ENCODE measurements around the gene GRPEL1. TPM values are rescaled to one million over a fixed set of nuclear protein-coding genes. Genes with fewer than 3 reads are reported as not detected.

Gene GRPEL1
- polyA plus RNA-seq, 6 donors from 2014 or later, result 29.8 to 36.1 (median 32.2) TPM

- Mint-ChIP-seq H3K4me1 (peaks cover 4 to 13% (median 12%) of the 10 kb centered on the region in 3 donors), H3K9me3 (no peaks in the 10 kb centered on the region), H3K4me3 (no peak overlapping the region), H3K36me3 (peaks cover 16 to 25% of the 10 kb centered on the region in 2 donors), H3K27ac (peak overlapping the region in 2 of 6 donors; percentile 69 to 86), H3K27me3 (no peaks in the 10 kb centered on the region)
- DNase-seq (no peak), ATAC-seq (ENCODE audit: low read depth in 2 of 2) (no peak)
Observed at GRCh38 chr4:7029921-7030320, 37.9 kb downstream of the GRPEL1 start.

GRCh38 chr4:7029212-7029611 lies 38.7 kb downstream of the GRPEL1 start:
- Mint-ChIP-seq H3K27ac (peak overlapping the region in 1 of 6 donors; percentile 79), H3K4me1 (peaks cover 4 to 13% (median 12%) of the 10 kb centered on the region in 3 donors), H3K9me3 (no peaks in the 10 kb centered on the region), H3K36me3 (peaks cover 16 to 25% of the 10 kb centered on the region in 2 donors), H3K27me3 (no peaks in the 10 kb centered on the region), H3K4me3 (no peak overlapping the region)
- DNase-seq (no peak), ATAC-seq (ENCODE audit: low read depth in 2 of 2) (no peak)

DNA sequence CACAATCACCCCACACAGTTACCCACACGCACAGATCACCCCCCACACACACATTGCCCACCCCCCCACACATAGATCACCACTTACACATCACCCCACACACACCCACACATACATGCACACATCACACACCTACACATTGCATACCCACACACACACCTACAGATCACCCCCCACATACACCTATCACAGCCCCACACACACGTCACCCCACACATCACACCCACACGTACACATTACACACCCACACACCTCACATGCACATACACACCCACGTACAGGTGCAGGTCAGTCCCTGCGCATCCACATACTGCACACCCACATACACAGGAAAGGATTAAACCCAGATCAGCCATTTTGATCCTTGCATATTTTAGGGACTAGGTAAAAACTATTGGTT lies 40.0 kb downstream of the GRPEL1 start:
- no peak overlapping the region for H3K4me3 Mint-ChIP-seq
- DNase-seq, result no peak
- peaks cover 4 to 13% (median 12%) of the 10 kb centered on the region in 3 donors for H3K4me1 Mint-ChIP-seq
- peaks cover 20 to 25% of the 10 kb centered on the region in 2 donors for H3K36me3 Mint-ChIP-seq
- ATAC-seq (ENCODE audit: low read depth in 2 of 2), result no peak
- H3K27me3 Mint-ChIP-seq, result no peaks in the 10 kb centered on the region
- H3K9me3 Mint-ChIP-seq, result no peaks in the 10 kb centered on the region
- peak overlapping the region in 1 of 6 donors; percentile 27 for H3K27ac Mint-ChIP-seq

DNA sequence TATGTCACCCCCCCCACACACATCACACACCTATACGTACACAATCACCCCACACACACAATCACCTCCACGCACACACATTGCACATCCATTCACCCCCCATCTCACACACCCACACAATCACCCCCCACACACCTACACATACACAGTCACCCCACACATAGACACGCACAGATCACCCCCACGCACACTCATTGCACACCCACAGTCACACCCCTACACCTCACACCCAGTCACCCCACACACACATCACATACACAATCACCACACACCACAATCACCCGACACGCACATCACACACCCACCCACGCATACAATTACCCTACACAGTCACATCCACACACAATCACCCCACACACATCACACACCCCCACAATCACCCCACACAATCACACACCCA lies 40.6 kb downstream of the GRPEL1 start:
- Mint-ChIP-seq H3K9me3 (no peaks in the 10 kb centered on the region), H3K27ac (no peak overlapping the region), H3K27me3 (no peaks in the 10 kb centered on the region), H3K36me3 (peaks cover 20 to 29% of the 10 kb centered on the region in 2 donors), H3K4me3 (no peak overlapping the region), H3K4me1 (peaks cover 4 to 13% (median 12%) of the 10 kb centered on the region in 3 donors)
- ATAC-seq (ENCODE audit: low read depth in 2 of 2) (no peak), DNase-seq (no peak)

- peaks cover 19 to 32% of the 10 kb centered on the region in 2 donors for H3K36me3 Mint-ChIP-seq
- DNase-seq, result no peak
- H3K27ac Mint-ChIP-seq, result no peak overlapping the region
- H3K27me3 Mint-ChIP-seq, result no peaks in the 10 kb centered on the region
- H3K4me1 Mint-ChIP-seq, result peaks cover 4 to 13% (median 12%) of the 10 kb centered on the region in 3 donors
- no peak overlapping the region for H3K4me3 Mint-ChIP-seq
- no peak for ATAC-seq (ENCODE audit: low read depth in 2 of 2)
- H3K9me3 Mint-ChIP-seq, result no peaks in the 10 kb centered on the region
Observed at GRCh38 chr4:7026107-7026506, 41.8 kb downstream of the GRPEL1 start.

DNA sequence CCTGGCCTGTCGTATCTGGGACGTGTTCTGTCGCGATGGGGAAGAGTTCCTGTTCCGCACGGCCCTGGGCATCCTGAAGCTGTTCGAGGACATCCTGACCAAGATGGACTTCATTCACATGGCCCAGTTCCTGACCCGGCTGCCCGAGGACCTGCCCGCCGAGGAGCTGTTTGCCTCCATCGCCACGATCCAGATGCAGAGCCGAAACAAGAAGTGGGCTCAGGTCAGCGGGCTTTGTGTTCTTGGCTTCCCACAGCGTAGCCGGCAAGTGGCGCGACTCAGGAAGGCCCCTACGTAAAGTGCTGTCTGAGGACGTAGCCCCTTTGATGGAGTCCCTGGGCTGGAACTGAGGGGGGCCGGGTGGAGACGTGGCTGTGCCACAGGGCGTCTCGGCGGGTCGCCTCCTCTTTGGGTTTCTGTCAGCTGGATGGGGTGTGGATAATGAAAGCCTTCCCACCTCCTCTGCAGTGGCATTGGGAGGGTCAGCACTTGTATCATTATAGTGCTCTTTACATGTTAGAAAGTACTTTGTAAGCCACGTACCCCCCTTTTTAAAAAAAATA lies 42.7 kb downstream of the GRPEL1 start:
- Mint-ChIP-seq H3K27me3 (no peaks in the 10 kb centered on the region), H3K9me3 (no peaks in the 10 kb centered on the region), H3K4me1 (peaks cover 4 to 13% (median 12%) of the 10 kb centered on the region in 3 donors), H3K4me3 (no peak overlapping the region), H3K36me3 (peaks cover 11 to 23% of the 10 kb centered on the region in 2 donors), H3K27ac (no peak overlapping the region)
- no peak for ATAC-seq (ENCODE audit: low read depth in 2 of 2)
- DNase-seq, result no peak

GRCh38 chr4:7024336-7024890 lies 43.5 kb downstream of the GRPEL1 start:
- H3K27me3 Mint-ChIP-seq, result no peaks in the 10 kb centered on the region
- H3K27ac Mint-ChIP-seq, result peak overlapping the region in 1 of 6 donors; percentile 65
- H3K4me1 Mint-ChIP-seq, result peaks cover 4 to 13% (median 12%) of the 10 kb centered on the region in 3 donors

GRCh38 chr4:7023901-7024300 lies 44.0 kb downstream of the GRPEL1 start:
- Mint-ChIP-seq H3K4me3 (no peak overlapping the region), H3K36me3 (peaks cover 11 to 23% of the 10 kb centered on the region in 2 donors), H3K4me1 (peaks cover 4 to 13% (median 12%) of the 10 kb centered on the region in 3 donors), H3K27ac (peak overlapping the region in 1 of 6 donors; percentile 42), H3K9me3 (no peaks in the 10 kb centered on the region), H3K27me3 (no peaks in the 10 kb centered on the region)
- DNase-seq, result no peak
- ATAC-seq (ENCODE audit: low read depth in 2 of 2), result no peak

More at GRCh38 chr4:7024336-7024890, 43.5 kb downstream of the GRPEL1 start:
- Mint-ChIP-seq H3K4me3 (peak overlapping the region in 1 of 8 donors; percentile 35), H3K36me3 (peaks cover 11 to 23% of the 10 kb centered on the region in 2 donors), H3K9me3 (no peaks in the 10 kb centered on the region)
- no peak for ATAC-seq (ENCODE audit: low read depth in 2 of 2)
- DNase-seq, result no peak

- peaks cover 2 to 13% (median 12%) of the 10 kb centered on the region in 3 donors for H3K4me1 Mint-ChIP-seq
- H3K9me3 Mint-ChIP-seq, result no peaks in the 10 kb centered on the region
- ATAC-seq (ENCODE audit: low read depth in 2 of 2) (no peak), DNase-seq (no peak)
- H3K36me3 Mint-ChIP-seq, result peaks cover 11 to 23% of the 10 kb centered on the region in 2 donors
- H3K27me3 Mint-ChIP-seq, result no peaks in the 10 kb centered on the region
- no peak overlapping the region for H3K4me3 Mint-ChIP-seq
- H3K27ac Mint-ChIP-seq, result peak overlapping the region in 1 of 6 donors; percentile 42
Observed at GRCh38 chr4:7023486-7023885, 44.4 kb downstream of the GRPEL1 start.

DNA sequence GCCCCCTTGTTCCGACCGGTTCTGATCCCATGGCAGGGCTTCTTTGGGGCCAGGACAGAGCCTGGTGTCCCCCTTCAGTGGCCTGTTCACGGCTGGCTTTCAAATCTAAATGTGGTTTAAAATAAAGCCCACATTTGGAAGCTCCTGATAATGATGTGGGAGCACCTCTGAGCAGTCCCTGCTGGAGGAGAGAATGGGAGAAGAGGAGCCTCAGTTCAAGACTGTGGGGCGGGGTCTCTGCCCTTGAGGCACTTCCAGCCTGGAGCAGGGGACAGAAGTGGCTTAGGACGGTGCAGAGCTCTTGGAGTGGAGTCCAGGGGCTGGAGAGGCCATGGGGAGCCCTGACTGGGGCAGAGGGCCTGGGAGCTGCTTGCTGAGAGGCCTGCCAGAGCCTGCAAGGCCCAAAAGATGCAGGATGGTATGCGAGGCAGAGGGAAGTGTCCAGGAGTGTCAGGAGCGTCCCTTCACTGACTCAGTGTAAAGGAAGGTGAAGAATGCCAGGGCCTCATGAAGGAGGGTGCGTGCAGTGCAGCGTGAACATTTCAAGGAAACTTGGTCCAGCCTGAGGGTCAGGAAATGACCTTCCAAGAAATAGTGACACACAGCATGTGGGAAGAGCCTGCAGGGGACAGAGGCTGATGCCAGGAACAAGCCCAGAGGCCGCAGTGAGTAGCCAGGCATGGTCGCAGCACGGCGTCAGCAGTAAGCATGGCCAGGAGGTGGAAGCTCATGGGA lies 45.8 kb downstream of the GRPEL1 start:
- Mint-ChIP-seq H3K27me3 (no peaks in the 10 kb centered on the region), H3K4me1 (peaks cover 0 to 1% (median 1%) of the 10 kb centered on the region in 3 donors), H3K27ac (peak overlapping the region in 2 of 6 donors; percentile 56 to 80), H3K9me3 (no peaks in the 10 kb centered on the region), H3K4me3 (no peak overlapping the region), H3K36me3 (peaks cover 11% of the 10 kb centered on the region in 2 donors)
- ATAC-seq (ENCODE audit: low read depth in 2 of 2) (no peak), DNase-seq (no peak)

GRCh38 chr4:7021355-7021754 lies 46.5 kb downstream of the GRPEL1 start:
- Mint-ChIP-seq H3K27me3 (no peaks in the 10 kb centered on the region), H3K4me3 (no peak overlapping the region), H3K4me1 (no peaks in the 10 kb centered on the region), H3K36me3 (peaks cover 8% of the 10 kb centered on the region in 2 donors), H3K27ac (no peak overlapping the region), H3K9me3 (no peaks in the 10 kb centered on the region)
- DNase-seq, result no peak
- no peak for ATAC-seq (ENCODE audit: low read depth in 2 of 2)

DNA sequence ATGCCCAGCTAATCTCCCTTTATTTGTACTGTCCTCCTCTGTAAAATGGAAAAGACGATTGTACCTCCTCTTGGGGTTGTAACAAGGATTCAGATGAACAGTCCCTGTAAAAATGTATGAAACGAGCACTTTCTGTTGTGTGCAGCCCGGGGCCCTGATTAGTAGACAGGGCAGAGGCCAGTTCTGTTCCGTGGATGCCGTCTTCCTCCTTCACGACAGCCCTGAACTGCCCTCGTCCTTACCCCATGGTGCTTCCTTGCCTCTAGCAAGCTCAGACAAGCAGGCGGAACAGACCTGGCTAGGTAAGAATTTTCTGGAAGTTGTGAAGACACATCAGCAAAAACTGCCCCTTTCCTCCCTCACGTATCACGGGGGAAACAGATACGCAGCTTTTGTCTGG lies 47.0 kb downstream of the GRPEL1 start:
- DNase-seq (no peak), ATAC-seq (ENCODE audit: low read depth in 2 of 2) (no peak)
- Mint-ChIP-seq H3K27ac (no peak overlapping the region), H3K36me3 (peaks cover 4 to 8% of the 10 kb centered on the region in 2 donors), H3K9me3 (no peaks in the 10 kb centered on the region), H3K4me1 (no peaks in the 10 kb centered on the region), H3K27me3 (no peaks in the 10 kb centered on the region), H3K4me3 (no peak overlapping the region)

- H3K27me3 Mint-ChIP-seq, result no peaks in the 10 kb centered on the region
- peaks cover 4 to 11% of the 10 kb centered on the region in 2 donors for H3K36me3 Mint-ChIP-seq
- DNase-seq (no peak), ATAC-seq (ENCODE audit: low read depth in 2 of 2) (no peak)
- H3K27ac Mint-ChIP-seq, result no peak overlapping the region
- H3K4me1 Mint-ChIP-seq, result peaks cover 0 to 1% (median 0%) of the 10 kb centered on the region in 3 donors
- H3K4me3 Mint-ChIP-seq, result no peak overlapping the region
- no peaks in the 10 kb centered on the region for H3K9me3 Mint-ChIP-seq
Observed at GRCh38 chr4:7020290-7020689, 47.6 kb downstream of the GRPEL1 start.

DNA sequence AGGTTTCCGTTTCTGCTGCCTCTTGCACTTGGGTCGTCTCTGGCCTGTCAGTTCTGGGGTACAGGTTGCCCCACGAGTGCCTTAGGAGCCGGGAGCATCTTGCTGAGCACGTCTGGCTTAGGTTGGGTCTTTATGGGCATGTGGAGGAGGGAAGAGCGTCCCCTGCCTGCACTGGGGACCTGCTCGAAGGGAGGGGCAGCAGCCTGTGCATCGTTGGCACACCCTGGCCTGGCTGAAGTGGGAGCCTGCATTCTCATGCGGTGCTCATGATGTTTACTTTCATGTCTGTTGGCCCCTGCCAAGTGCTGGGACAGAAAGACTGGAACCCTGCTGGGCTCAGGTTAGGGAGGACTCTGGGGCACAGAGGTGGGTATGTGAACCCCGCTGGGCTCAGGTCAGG lies 48.5 kb downstream of the GRPEL1 start:
- no peak overlapping the region for H3K27ac Mint-ChIP-seq
- peaks cover 5 to 11% (median 9%) of the 10 kb centered on the region in 3 donors for H3K4me1 Mint-ChIP-seq
- DNase-seq (no peak), ATAC-seq (ENCODE audit: low read depth in 2 of 2) (no peak)
- H3K4me3 Mint-ChIP-seq, result no peak overlapping the region
- H3K9me3 Mint-ChIP-seq, result no peaks in the 10 kb centered on the region
- H3K36me3 Mint-ChIP-seq, result peaks cover 7 to 19% of the 10 kb centered on the region in 2 donors
- H3K27me3 Mint-ChIP-seq, result no peaks in the 10 kb centered on the region

Data from naive B cell (primary cell).